Breast epithelium (tissue), 4 donors: ENCODE measurements around the gene SLC39A8. TPM values are rescaled to one million over a fixed set of nuclear protein-coding genes. Genes with fewer than 3 reads are reported as not detected.
"Not testable (repeated sequence)": the region's sequence is repeated elsewhere in the genome, so short reads cannot be mapped to it uniquely, and the experiment has no call there.

Source experiments
- DNase-seq, 2 donors: peaks; one replicate each; pipeline ENCODE4 v3.0.0-alpha.2; 2019; ENCODE audit warnings: low spot score in 2 of 2
- H3K27ac ChIP-seq, 2 donors: fragments of 200-600 bp; sonication (generic) in 1 of 2; one replicate each; pipeline ENCODE4 v1.5.1; 2016 to 2019; ENCODE audit warnings: mild to moderate bottlenecking in 1 of 2
- H3K27me3 ChIP-seq, 2 donors: fragments of 200-600 bp; sonication (generic) in 1 of 2; one replicate each; pipeline versions ENCODE4 v1.5.1 to v1.6.0; 2017 to 2019; ENCODE audit warnings: control low read depth in 1 of 2, mild to moderate bottlenecking in 1 of 2
- H3K36me3 ChIP-seq: fragments of 200-600 bp; one replicate; pipeline ENCODE4 v1.5.1; 2019
- H3K4me1 ChIP-seq, 2 donors: fragments of 200-600 bp; sonication (generic); one replicate each; pipeline ENCODE4 v1.5.1; 2016 to 2019; ENCODE audit warnings: control low read depth in 1 of 2
- H3K4me3 ChIP-seq, 3 donors: fragments of 200-600 bp; sonication (generic); 1 replicate in 2 of 3; 2 replicates in 1 of 3; pipeline ENCODE4 v1.5.1; 2016 to 2019; ENCODE audit warnings: mild to moderate bottlenecking in 3 of 3, moderate library complexity in 2 of 3
- H3K9me3 ChIP-seq, 2 donors: fragments of 200-600 bp; sonication (generic) in 1 of 2; one replicate each; pipeline ENCODE4 v1.5.1; 2016 to 2019; ENCODE audit warnings: control low read depth in 1 of 2
- POLR2A ChIP-seq: fragments of 450-650 bp; IDR thresholded peaks from one replicate; pipeline ENCODE4 v1.6.1; 2016; ENCODE audit warnings: antibody characterized with exemption, mild to moderate bottlenecking, moderate library complexity
- POLR2AphosphoS5 ChIP-seq, 3 donors: sonication (generic); formaldehyde crosslinking; IDR thresholded peaks; one replicate each; pipeline ENCODE4 v1.6.1; 2017; ENCODE audit warnings: antibody characterized with exemption in 3 of 3
- intact Hi-C: fragments of 100-400 bp; cut with DNase I; formaldehyde crosslinking; loops from one replicate; pipeline ENCODE4 v1.15.1; 2023; ENCODE audit warnings: low total_unique reads
- total RNA-seq, 3 donors: library from RNA; depleted of rRNA; stranded (reverse); fragments of >200 nt; gene quantifications; one replicate each; pipeline ENCODE4 v1.1.0, GENCODE V29; 2016
- TF ChIP-seq, protein P1 (sequence below), 3 donors: fragments of 450-650 bp; IDR thresholded peaks; one replicate each; pipeline ENCODE4 v1.5.1; 2016 to 2017; ENCODE audit warnings: antibody characterized with exemption in 3 of 3, mild to moderate bottlenecking in 3 of 3, moderate library complexity in 3 of 3

SLC39A8 gene
- total RNA-seq, 3 donors from 2014 or later: 10.6 to 66.3 (median 31.8) TPM

DNA sequence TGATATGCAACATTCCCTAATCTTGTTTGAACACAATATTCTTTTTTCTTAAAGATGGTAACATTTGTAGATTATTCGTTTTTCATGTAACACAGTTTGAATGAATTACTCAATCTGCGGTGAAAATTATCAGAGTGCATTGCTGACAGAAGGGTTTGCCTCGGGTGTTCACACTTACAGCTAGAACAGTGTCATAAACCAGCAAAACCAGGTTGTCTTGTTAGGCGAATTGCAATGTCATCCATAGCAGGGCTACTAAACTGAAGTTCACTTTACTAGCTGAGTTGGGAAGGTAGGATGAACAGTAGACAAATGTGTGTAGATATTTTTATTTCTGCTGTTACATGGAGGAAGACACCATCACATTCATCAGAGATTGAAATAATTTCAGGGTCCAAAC is 98.9 kb downstream of the SLC39A8 start:
- H3K9me3 ChIP-seq: peaks cover 0 to 4% of the 10 kb centered on the region in 2 donors
- no peaks in the 10 kb centered on the region for H3K36me3 ChIP-seq
- intact Hi-C loops: no loop called here
- H3K27me3 ChIP-seq: no peaks in the 10 kb centered on the region
- no peak for DNase-seq
- H3K4me1 ChIP-seq: no peaks in the 10 kb centered on the region
- TF ChIP-seq POLR2A (no peak), POLR2AphosphoS5 (IDR thresholded peaks at IDR 0.05) (no peak)
- TF ChIP-seq, protein P1, sequence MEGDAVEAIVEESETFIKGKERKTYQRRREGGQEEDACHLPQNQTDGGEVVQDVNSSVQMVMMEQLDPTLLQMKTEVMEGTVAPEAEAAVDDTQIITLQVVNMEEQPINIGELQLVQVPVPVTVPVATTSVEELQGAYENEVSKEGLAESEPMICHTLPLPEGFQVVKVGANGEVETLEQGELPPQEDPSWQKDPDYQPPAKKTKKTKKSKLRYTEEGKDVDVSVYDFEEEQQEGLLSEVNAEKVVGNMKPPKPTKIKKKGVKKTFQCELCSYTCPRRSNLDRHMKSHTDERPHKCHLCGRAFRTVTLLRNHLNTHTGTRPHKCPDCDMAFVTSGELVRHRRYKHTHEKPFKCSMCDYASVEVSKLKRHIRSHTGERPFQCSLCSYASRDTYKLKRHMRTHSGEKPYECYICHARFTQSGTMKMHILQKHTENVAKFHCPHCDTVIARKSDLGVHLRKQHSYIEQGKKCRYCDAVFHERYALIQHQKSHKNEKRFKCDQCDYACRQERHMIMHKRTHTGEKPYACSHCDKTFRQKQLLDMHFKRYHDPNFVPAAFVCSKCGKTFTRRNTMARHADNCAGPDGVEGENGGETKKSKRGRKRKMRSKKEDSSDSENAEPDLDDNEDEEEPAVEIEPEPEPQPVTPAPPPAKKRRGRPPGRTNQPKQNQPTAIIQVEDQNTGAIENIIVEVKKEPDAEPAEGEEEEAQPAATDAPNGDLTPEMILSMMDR (IDR thresholded peaks at IDR 0.05): no peak
- no peak overlapping the region for H3K4me3 ChIP-seq
- H3K27ac ChIP-seq: no peak overlapping the region

DNA sequence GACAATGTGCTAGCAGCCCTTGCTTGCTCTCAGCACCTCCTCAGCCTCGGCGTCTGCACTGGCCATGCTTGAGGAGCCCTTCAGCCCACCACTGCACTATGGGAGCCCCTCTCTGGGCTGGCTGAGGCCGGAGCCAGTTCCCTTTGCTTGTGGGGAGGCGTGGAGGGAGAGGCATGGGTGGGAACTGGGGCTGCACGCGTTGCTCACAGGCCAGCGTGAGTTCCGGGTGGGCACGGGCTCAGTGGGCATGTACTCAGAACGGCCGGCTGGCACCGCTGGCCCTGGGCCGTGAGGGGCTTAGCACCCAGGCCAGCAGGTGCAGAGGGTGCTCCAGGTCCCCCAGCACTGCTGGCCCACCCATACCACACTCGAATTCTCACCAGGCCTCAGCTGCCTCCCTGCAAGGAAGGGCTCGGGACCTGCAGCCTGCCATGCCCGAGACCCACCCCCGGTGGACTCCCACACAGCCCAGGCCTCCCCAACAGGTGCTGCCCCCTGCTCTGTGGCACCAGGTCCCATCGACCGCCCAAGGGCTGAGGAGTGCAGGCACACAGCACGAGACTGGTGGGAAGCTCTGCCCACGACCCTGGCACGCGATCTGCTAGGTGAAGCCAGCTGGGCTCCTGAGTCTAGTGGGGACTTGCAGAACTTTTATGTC is 100.3 kb downstream of the SLC39A8 start:
- no peak overlapping the region for H3K27ac ChIP-seq
- no peaks in the 10 kb centered on the region for H3K27me3 ChIP-seq
- DNase-seq: no peak
- H3K4me1 ChIP-seq: no peaks in the 10 kb centered on the region
- no peaks in the 10 kb centered on the region for H3K36me3 ChIP-seq
- H3K9me3 ChIP-seq: peaks cover 0 to 4% of the 10 kb centered on the region in 2 donors
- intact Hi-C loops: no loop called here
- TF ChIP-seq POLR2A (no peak), POLR2AphosphoS5 (IDR thresholded peaks at IDR 0.05) (no peak)
- TF ChIP-seq, protein P1 (IDR thresholded peaks at IDR 0.05): no peak
- no peak overlapping the region for H3K4me3 ChIP-seq

DNA sequence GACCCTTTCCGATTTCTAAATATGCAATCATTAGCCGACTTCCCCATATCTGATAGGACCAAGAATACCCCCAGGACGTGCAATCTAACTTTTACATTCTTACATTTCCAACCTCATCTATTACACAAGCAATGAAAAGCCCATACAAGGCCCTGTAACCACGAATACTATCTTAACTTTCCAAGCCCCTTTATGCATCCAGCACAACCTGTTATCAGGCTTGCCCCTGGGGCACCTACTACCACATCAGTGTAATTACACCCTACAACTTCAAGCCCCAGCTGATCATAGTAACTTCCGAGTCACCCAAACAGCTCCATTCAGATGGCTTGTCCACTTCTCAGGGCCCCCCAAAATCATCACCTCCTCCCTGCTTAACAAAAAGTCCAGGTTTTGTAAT is 102.0 kb downstream of the SLC39A8 start:
- intact Hi-C loops, H3K36me3 ChIP-seq, H3K4me3 ChIP-seq, H3K4me1 ChIP-seq, H3K27ac ChIP-seq, DNase-seq, H3K27me3 ChIP-seq, H3K9me3 ChIP-seq: not testable (repeated sequence)

DNA sequence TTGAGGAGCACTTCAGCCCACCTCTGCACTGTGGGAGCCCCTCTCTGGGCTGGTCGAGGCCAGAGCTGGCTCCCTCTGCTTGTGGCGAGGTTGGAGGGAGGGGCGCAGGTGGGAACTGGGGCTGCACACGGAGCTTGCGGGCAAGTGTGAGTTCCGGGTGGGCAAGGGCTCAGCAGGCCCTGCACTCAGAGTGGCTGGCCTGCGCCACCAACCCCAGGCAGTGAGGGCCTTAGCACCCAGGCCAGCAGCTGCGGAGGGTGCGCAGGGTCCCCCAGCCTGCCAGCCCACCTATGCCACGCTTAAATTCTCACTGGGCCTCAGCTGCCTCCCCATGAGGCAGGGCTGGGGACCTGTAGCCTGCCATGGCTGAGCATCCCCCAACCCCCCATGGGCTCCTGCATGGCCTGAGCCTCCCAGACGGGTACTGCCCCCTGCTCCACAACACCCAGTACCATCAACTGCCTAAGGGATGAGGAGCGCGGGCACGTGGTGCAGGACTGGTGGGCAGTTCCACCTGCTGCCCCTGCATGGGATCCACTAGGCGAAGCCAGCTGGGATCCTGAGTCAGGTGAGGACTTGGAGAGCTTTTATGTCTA is 110.9 kb downstream of the SLC39A8 start:
- Histone ChIP-seq H3K4me3 (no peak overlapping the region), H3K4me1 (no peaks in the 10 kb centered on the region), H3K36me3 (no peaks in the 10 kb centered on the region), H3K27me3 (no peaks in the 10 kb centered on the region), H3K27ac (no peak overlapping the region), H3K9me3 (peaks cover 0 to 8% of the 10 kb centered on the region in 2 donors)
- TF ChIP-seq, protein P1 (IDR thresholded peaks at IDR 0.05): no peak
- TF ChIP-seq POLR2A (no peak), POLR2AphosphoS5 (IDR thresholded peaks at IDR 0.05) (no peak)
- DNase-seq: no peak
- intact Hi-C loops: no loop called here

DNA sequence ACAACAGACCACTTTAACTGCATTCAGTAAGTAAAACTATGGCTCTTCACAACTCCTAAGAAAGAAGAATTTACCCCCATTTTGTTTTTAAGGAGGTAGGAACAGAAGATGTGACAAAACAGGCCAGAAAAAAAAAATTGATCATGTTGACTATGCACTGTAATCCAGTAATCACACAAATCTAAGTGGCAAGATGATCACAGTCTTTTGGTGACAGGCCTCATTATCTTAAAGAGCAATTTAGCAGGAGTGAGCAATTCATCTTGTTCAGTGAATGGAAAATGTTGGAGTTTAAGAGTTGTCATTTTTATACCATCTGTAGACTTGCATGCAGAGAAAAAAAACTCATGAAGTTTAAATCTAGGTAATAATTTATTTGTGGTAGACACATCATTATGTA is 115.1 kb downstream of the SLC39A8 start:
- TF ChIP-seq POLR2AphosphoS5 (IDR thresholded peaks at IDR 0.05): no peak
- TF ChIP-seq, protein P1 (IDR thresholded peaks at IDR 0.05): no peak
- TF ChIP-seq POLR2A: no peak
- Histone ChIP-seq H3K36me3 (no peaks in the 10 kb centered on the region), H3K9me3 (peaks cover 0 to 8% of the 10 kb centered on the region in 2 donors), H3K27me3 (no peaks in the 10 kb centered on the region), H3K27ac (no peak overlapping the region), H3K4me3 (no peak overlapping the region), H3K4me1 (no peaks in the 10 kb centered on the region)
- no peak for DNase-seq
- intact Hi-C loops: no loop called here
